NCI-H2107 (cell line): ENCODE measurements around the gene SLC11A2.
A peak's percentile ranks its signal among the peaks of the same experiment; 100 is the strongest.
"Not testable (repeated sequence)": the region's sequence is repeated elsewhere in the genome, so short reads cannot be mapped to it uniquely, and the experiment has no call there.

Source experiments
- DNase-seq: peaks from one replicate; lab custom pipeline; 2025; lab: John Stamatoyannopoulos, UW

The SLC11A2 gene

DNA sequence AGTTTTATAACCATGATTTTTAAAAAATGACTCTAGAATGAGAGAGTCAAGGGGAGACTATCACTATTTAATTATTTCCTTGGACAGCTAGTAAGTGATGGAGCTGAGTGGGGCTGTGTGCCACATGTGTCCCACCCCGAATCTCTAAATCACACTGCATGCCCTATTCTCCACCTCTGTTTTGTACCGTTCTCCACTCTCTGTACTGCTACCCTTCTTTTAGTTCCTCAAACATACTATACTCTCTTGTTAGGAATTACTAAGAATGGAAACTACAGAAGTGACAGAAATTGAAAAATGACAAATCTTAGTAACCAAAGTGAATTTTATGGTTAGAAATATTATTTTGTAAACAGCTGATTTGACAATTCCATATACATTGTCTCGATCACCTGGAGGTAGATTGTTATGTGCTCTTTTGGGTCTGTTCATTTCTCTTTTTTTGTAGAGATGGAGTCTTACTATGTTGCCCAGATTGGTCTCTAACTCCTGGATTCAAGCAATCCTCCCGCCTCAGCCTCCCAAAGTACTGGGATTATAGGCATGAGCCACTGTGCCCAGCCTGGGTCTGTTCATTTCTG, 35.9 kb downstream of the SLC11A2 start:
- DNase-seq, result no peak

- DNase-seq, result no peak
Observed at GRCh38 chr12:50988871-50989270, 37.3 kb downstream of the SLC11A2 start.

- no peak for DNase-seq
Observed at GRCh38 chr12:50988051-50988450, 38.1 kb downstream of the SLC11A2 start.

DNA sequence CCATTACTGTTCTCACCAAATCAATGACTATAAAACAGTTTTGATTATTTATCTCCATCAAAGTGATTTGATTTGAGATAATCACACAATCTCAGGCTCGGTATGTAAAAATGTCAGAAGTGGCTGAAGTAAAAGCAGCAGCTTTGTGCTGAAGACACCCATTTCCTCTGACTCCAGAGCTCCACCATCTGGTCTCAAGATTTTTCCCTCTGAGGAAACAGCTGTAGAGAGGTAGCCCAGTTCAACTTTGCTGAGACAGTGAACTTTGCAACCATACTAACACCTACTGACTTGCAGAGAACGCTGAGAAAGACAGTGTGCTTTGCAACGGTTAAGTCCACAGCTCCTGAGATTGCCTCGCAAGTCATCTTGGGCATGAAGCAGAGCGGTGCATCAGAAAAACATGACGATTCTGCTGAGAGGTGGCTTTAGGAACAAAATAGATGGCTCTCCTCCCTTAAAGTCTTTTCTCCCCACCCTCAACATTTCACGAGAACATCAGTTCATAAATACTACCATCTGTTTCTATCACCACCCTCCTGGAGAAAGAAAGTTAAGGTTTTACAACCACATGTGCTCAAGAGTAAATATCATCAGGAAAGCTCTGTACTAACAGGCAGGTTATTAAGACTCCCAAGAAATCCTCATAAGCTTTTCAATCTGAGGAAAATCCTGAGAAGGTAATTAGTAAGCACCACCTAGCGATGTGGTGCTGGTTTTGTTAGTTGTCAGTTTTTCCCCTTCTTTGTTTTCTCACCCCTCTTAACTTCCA, 39.0 kb downstream of the SLC11A2 start:
- DNase-seq, result no peak

- DNase-seq, result no peak
Observed at GRCh38 chr12:50985322-50985721, 40.9 kb downstream of the SLC11A2 start.

DNA sequence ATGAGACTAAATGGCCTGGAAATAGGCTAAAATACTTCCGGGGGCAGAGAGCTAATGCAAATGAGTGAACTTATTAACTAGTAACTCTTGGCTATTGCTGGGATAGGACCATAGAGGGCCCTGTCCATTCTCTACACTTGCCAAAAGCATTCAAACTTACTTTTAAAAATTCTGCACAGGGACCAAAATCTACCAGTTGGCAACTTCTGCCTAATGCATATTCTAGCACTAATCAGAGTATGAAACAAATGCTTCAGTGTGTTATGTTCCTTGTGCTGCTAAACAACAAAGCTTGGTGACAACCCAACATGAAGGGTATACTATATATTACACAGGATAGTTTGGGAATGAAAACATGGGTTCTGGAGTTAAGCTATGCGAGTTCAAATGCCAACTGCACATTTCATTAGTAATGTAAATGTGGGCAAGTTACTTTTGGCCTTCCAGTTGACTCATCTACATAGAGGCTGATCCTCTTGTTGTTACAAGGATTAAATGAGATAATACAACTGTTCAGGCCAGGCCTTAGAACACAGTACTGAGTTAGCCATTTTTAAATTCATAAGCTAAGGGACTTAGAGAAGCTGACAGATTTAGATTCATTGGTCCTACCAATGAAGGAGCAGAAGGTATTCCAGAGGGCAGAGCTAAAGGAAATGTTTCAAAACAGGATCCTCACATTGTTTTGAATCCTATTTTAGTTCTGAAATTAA, 41.4 kb downstream of the SLC11A2 start:
- no peak for DNase-seq

DNA sequence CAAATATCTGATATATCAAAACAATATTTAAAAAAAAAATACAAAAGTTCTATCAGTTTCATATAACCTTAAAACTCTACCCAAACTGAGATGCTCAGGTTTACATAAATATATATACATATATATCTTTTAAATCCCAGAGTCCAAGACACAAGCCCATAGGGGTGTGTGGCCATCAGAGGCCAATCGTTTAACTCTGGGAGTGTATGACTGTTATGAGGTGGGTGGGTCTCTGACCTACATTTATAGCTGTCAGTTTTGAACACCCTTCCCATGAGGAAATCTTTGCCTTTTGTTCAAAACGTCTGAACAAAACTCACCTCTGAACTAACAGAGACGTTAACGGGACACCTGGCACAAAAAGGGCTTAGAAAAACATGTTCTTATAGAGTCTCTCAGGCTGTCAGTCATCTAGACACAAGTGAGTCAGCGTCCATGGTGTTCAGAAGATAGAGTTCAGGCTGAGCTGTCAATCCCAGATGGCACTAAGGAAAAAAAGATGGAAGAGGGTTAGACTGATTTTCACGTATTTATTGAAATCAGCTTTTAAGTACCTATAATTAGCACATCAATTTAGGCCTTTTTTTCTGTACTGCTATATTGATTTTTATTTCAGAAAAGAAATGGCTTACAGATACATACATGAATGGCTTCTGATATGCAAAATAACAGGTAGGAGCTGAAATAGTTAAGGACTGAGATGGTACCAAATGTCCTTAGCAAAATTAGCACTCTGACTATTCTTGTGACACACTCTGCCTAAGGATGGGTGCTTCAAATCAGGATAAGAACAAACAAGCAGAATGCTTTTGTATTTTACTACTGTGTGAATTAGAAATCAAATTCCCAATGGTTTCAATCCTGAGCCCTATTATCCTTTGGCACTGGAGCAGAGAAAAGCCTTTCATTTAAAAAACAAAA, 44.6 kb downstream of the SLC11A2 start:
- no peak for DNase-seq

DNA sequence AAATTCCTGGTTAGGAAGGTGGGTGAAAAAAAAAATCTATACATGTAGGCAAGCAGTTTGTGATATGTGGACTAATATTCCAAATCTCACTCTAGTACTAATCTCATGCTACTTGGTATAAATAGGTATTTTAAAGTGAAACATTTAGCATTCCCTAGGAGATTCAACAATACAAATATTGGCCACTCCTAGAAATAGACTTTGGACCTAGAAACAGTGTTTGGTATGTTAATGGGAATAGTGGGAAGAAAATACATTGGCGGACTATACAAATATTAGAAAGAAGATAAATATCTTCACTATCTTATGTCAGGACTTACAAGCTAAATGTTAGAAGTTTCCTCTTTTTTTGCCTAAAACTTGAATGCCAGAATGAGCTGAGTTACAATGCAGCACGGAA, 45.6 kb downstream of the SLC11A2 start:
- no peak for DNase-seq

DNA sequence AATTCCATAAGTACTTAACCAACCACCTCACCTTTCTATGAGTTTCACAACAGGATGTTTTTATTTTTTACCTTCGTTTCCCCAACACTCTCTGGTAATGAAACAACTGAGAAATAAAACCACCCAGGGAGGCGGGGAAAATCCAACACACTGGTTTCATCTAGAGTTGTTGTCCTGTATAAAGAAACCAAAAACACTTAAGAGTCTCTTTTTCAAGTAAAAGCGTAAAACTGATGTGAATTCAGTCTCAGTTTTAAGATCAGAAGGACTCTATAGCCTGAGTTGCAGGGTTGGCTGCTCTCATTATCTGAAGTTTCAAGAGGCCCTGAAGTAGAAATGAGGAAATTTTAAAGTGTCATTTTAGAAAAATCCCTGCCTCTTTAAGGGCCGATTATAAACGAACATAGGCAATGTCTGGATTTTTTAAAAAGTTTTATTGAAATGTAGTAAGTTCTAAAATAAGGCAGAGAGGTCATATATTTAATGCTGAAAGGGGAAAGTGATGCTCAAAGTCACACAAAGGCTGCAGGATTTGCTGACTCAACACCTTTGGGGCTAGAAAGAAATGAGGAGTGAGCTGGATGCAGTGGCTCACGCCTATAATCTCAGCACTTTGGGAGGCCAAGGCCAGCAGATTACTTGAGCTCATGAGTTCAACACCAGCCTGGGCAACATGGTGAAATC, 46.7 kb downstream of the SLC11A2 start:
- DNase-seq, result no peak

DNA sequence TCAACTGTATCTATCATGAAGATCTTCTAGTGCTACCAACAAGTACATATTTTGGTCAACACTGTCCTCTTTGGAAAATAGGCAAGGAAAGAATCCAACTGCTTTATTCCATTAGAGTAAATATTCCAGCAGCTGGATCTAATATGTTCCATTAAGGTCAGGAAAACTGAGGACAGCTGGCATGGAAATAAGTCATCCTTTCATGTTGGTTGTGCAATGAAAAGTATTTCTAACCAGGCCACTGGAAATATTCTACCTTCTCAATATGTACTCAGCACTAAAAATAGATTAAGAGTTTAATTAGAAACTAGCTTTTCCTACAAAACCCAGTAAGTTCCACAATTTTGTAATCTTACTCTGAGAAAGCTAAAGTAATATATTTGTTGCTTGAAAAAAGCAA, 54.2 kb downstream of the SLC11A2 start:
- DNase-seq, result no peak

DNA sequence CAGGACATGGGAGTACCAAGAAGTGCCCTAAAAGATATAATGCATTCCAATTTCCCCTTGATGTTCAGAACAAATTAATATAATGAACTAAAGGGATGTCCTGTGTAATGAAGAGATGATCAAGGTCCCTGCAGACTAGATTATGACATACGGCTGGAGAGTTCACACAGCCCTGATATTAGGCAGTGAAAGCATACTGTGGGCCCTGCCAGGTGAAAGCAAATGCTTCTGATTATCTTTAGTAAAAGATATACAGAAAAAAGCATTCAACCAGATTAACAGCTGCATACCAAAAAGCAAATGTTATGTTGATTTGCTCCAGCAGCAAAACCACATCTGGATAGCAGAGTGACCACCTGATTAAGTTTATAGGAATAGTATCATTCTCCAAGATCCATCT, 61.8 kb downstream of the SLC11A2 start:
- DNase-seq, result no peak

GRCh38 chr12:50961708-50962107, 64.5 kb downstream of the SLC11A2 start:
- DNase-seq, result no peak

GRCh38 chr12:50960130-50960529, 66.1 kb downstream of the SLC11A2 start:
- no peak for DNase-seq

DNA sequence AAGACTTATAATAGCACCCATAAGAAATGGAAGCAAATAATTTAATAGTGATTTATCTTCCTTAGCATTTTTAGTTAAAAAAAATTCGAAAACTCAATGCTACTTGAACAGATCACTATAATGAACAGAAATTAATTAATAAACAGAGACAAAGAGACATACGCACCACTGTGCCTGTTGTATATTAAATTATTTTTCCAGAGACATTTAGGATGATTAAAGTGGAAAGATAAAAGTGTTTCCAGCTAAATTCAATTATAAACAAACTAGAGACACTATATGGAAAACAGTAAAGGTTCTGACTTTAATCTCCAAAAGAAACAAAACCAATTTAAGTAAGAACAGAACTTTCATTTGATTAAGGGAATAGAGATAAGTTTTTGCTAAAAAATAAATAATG, 70.5 kb downstream of the SLC11A2 start:
- DNase-seq, result no peak

DNA sequence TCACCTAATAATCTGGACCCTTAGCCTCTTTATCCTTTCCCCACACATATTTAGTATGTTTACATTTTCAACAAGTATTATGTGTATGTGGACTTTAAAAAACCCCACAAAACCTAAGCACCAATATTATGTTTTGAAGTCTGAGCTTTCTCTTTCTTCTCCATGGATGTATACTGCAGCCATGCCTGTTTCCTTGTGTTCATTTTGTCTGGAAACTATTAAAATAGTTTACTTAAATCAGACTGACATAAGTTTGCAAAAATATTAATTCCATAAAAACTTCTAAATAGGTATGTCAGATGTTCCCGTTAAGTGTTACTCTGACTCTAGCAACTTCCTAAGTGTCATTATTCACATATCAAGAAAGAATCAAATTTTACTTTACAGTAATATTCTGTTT, 70.9 kb downstream of the SLC11A2 start:
- DNase-seq, result no peak

GRCh38 chr12:50954789-50955188, 71.4 kb downstream of the SLC11A2 start:
- DNase-seq, result not testable (repeated sequence)

DNA sequence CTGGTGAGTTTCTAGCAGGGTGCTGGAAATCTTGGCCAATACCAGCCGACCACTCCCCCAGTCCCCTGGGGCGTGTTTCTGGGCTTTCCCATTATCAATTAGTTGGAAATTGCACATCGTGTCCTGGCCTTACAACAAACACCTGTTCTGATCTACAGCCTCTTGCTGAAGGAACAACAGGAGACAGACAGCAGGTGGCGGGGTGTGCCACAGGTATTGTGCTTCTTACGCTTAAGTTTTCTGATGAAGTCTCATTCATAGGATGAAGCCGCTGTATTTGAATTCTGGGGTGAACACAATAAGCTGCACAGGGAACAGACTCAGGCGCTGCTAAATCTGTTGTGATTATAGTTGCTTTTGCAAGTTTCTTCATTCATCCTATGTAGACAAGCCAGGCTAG, 73.1 kb downstream of the SLC11A2 start:
- peak; percentile 6 for DNase-seq

DNA sequence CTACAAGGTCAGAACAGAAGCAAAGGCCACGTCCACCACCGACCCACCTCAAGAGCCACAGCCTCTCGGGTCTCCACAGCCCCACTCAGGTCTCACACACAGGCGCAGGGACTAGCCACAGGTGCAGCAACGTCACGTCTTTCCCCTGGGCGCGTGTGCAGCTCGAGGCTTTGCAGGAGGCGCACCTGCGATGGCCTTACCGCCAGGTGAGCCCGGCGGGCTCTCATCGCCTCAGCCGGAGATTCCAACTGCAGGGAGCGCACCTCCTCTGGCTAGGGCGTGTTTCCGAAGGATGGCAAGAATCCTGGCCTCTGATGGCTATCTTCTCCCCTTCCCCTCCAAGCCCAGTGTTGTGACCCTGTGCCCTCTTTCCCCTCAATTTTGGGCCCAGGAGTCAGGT, 73.7 kb downstream of the SLC11A2 start, which contains the start of gene HIGD1C:
Gene HIGD1C, plus strand, starts transcription at position 35 of the 400 bp plus-strand sequence. CDS start 1,455 bp downstream, outside the sequence.
- DNase-seq, result no peak

DNA sequence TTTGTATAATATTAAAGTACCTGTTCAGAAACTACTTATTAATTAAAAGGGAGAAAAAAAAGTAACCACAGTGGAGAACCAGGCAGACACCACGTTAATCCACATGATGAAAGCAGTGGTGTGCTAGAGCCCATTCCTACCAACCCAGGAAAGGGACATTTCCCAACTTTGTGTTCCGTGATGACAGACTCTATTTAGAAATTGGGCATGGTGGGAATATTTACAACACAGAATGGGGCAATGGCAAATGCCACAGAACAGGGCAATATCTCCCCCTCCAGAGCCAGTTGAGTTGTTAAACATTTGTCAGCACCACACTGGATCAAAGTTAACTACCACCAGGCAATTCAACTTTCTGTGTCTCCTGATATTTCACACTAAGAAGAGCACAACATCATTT, 75.1 kb downstream of the SLC11A2 start:
- DNase-seq, result no peak

DNA sequence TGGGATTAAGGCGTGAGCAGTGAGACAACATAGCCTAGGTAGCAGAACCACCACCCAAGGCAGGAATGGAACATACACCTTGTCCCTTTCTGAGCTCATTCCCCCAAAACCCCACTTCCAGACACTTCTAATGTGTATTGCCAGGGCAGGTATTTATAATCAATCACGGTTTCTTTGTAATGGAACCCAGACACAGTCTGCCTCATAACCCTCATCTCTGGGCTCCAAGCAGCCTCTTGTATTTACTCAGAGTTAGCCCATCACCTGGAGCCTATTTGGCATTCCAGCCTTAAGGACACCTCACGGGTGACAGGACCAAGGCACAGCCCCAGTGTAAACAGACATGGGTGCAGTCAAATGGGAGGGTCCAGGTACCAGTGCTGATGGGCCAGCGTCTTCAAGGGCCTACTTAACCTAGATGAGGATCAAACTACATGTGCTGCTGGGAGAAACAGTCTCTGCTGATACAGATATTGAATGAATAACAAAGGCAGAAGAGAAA, 76.3 kb downstream of the SLC11A2 start:
- no peak for DNase-seq

- DNase-seq, result no peak
Observed at GRCh38 chr12:50948798-50949197, 77.4 kb downstream of the SLC11A2 start.
